Measurements from ENCODE around the gene SFTA2.

- TF ChIP-seq ZFP30 (CRISPR knock-in tag; IDR thresholded peaks at IDR 0.05): no peak
- TF ChIP-seq RARB (CRISPR knock-in tag; IDR thresholded peaks at IDR 0.05): no peak
- TF ChIP-seq POU6F1 (CRISPR knock-in tag; IDR thresholded peaks at IDR 0.05; ENCODE audit: borderline replicate concordance, low read depth): no peak
- no peak for TF ChIP-seq PPARA (CRISPR knock-in tag; IDR thresholded peaks at IDR 0.05; ENCODE audit: borderline replicate concordance)
- no peak for TF ChIP-seq ZNF565 (CRISPR knock-in tag; conservative IDR thresholded peaks at IDR 0.05; ENCODE audit: low read depth)
- TF ChIP-seq CREB5 (CRISPR knock-in tag; IDR thresholded peaks at IDR 0.05; ENCODE audit: low read depth): no peak
These were observed 35.4 kb downstream of the SFTA2 start for GRCh38 chr6:30896541-30896940.

Measured in SK-N-SH treated with all-trans-retinoic acid at 6 μM for 48 hours (cell line).